Heart right ventricle (tissue), 16 donors: Measurements from ENCODE around the gene NDUFB2. TPM values are rescaled to one million over a fixed set of nuclear protein-coding genes. Genes with fewer than 3 reads are reported as not detected.
"Not testable (repeated sequence)": the region's sequence is repeated elsewhere in the genome, so short reads cannot be mapped to it uniquely, and the experiment has no call there.

Source experiments
- ATAC-seq, 8 donors: fragments of 200-7000 bp; cut with Tn5 transposase; one replicate each; pipeline ENCODE4 v1.9.1; 2020; ENCODE audit warnings: mild to moderate bottlenecking in 8 of 8, moderate library complexity in 8 of 8, moderate number of reproducible peaks in 1 of 8
- DNase-seq, 2 donors: peaks; one replicate each; pipeline ENCODE4 v3.0.0-alpha.2; 2020
- H3K27ac ChIP-seq, 10 donors: fragments of 200-600 bp; sonication (generic) in 2 of 10; one replicate each; pipeline versions ENCODE4 v1.5.0 to v1.8.0; 2020 to 2022; ENCODE audit warnings: mild to moderate bottlenecking in 3 of 10
- H3K27me3 ChIP-seq, 7 donors: fragments of 200-600 bp; one replicate each; pipeline ENCODE4 v1.8.0; 2021 to 2022; ENCODE audit warnings: mild to moderate bottlenecking in 2 of 7
- H3K36me3 ChIP-seq, 9 donors: fragments of 200-600 bp; sonication (generic) in 1 of 9; one replicate each; pipeline versions ENCODE4 v1.5.0 to v1.8.0; 2020 to 2022; ENCODE audit warnings: mild to moderate bottlenecking in 2 of 9
- H3K4me1 ChIP-seq, 9 donors: fragments of 200-600 bp; sonication (generic) in 1 of 9; one replicate each; pipeline versions ENCODE4 v1.5.0 to v1.8.0; 2020 to 2022; ENCODE audit warnings: mild to moderate bottlenecking in 4 of 9
- H3K4me3 ChIP-seq, 10 donors: fragments of 200-600 bp; sonication (generic) in 2 of 10; one replicate each; pipeline versions ENCODE4 v1.5.0 to v1.8.0; 2020 to 2022; ENCODE audit warnings: mild to moderate bottlenecking in 7 of 10, moderate library complexity in 2 of 10
- H3K9me3 ChIP-seq, 11 donors: fragments of 200-600 bp in 10 of 11; sonication (generic) in 2 of 11; one replicate each; pipeline versions ENCODE4 v1.5.0 to v1.8.0; 2013 to 2022; ENCODE audit warnings: mild to moderate bottlenecking in 2 of 11, control low read depth in 1 of 11, moderate library complexity in 1 of 11
- CTCF ChIP-seq, 9 donors: fragments of 200-600 bp; sonication (generic) in 2 of 9; IDR thresholded peaks; one replicate each; pipeline versions ENCODE4 v1.5.0 to v1.8.0; 2021 to 2022; ENCODE audit warnings: antibody characterized with exemption in 9 of 9, mild to moderate bottlenecking in 5 of 9, moderate library complexity in 1 of 9
- WGBS, 2 donors: extraction: QIAGEN DNeasy Blood & Tissue Kit; methylation state at CpG; one replicate each; pipeline ENCODE4 v1.1.7; 2013; ENCODE audit warnings: inconsistent platforms in 1 of 2; 5-methylcytosine and 5-hydroxymethylcytosine counted together
- intact Hi-C, 10 donors: fragments of 100-400 bp; cut with DNase I; formaldehyde crosslinking; loops; one replicate each; pipeline versions ENCODE4 v1.11.1 to v1.14.2; 2022
- polyA plus RNA-seq, 2 donors: library from polyadenylated mRNA; stranded (reverse); fragments of 200-250 nt; gene quantifications; one replicate each; pipeline ENCODE4 v1.2.3, GENCODE V29; 2013
- total RNA-seq, 10 donors: library from RNA; stranded (reverse); fragmentation: NEBNext Ultra II Directional in 3 of 10; extraction: Animal tissue kit (Norgen Biotek cat#: 25700) in 3 of 10; gene quantifications; one replicate each; pipeline versions ENCODE4 v1.2.1 to v1.2.4, GENCODE V29; 2021 to 2023
- donor health status: Arrhythmogenic right ventricular cardiomyopathy.
- donor health status: ischemic (EF 13 %, LVEDD 7.1; RV severe dilation, severe dysfunction).
- donor health status: healthy with polysubstance abuse.
- donor health status: DM: no; HTN: yes; CAD: no.
- donor health status: DM: no; HTN: no; CAD: no.
- donor health status: ischemic (EF 25% LVEDD 6.9; RV normal size, moderate dysfunction).
- donor health status: ischemic (EF 25% LVEDD 5.7; RV mildly dilated, moderate dysfunction).
- donor health status: healthy.
- donor health status: DM: yes; HTN: yes; CAD: no.
- donor health status: Ischemic cardiomyopathy.
- donor health status: ischemic (EF 35%, LVEDD 5.7; RV mildly dilated, moderate dysfunction).
- donor health status: nonischemic (EF 11% LVEDD 7.7; RV severe dilation, severe dysfunction).
- donor health status: DM: yes; HTN: yes; CAD: no.
- donor health status: PGD.
- donor health status: ischemic (EF 29% LVEDD 5.4; RV normal size, mild dysfunction).
- donor health status: nonischemic (EF 23%, LVEDD 6.1; RV moderate dilation, normal function).

The NDUFB2 gene
- total and polyA plus RNA-seq, 12 donors, result 211 to 876 (median 653) TPM

- no peak for ATAC-seq
- no peak for DNase-seq
- no peak overlapping the region for H3K27ac ChIP-seq
- peaks cover 0 to 91% (median 12%) of the 10 kb centered on the region in 9 donors for H3K36me3 ChIP-seq
- H3K9me3 ChIP-seq, result no peaks in the 10 kb centered on the region
- no peaks in the 10 kb centered on the region for H3K27me3 ChIP-seq
- H3K4me3 ChIP-seq, result no peak overlapping the region
- no peak for TF ChIP-seq CTCF (IDR thresholded peaks at IDR 0.05)
- 94 to 98% methylated on average over 6 of the region's 6 CpGs for WGBS, 2 donors
- intact Hi-C loops, result no loop called here
- H3K4me1 ChIP-seq, result no peaks in the 10 kb centered on the region
Measured at GRCh38 chr7:140688341-140688740, 8.2 kb upstream of the NDUFB2 start.

DNA sequence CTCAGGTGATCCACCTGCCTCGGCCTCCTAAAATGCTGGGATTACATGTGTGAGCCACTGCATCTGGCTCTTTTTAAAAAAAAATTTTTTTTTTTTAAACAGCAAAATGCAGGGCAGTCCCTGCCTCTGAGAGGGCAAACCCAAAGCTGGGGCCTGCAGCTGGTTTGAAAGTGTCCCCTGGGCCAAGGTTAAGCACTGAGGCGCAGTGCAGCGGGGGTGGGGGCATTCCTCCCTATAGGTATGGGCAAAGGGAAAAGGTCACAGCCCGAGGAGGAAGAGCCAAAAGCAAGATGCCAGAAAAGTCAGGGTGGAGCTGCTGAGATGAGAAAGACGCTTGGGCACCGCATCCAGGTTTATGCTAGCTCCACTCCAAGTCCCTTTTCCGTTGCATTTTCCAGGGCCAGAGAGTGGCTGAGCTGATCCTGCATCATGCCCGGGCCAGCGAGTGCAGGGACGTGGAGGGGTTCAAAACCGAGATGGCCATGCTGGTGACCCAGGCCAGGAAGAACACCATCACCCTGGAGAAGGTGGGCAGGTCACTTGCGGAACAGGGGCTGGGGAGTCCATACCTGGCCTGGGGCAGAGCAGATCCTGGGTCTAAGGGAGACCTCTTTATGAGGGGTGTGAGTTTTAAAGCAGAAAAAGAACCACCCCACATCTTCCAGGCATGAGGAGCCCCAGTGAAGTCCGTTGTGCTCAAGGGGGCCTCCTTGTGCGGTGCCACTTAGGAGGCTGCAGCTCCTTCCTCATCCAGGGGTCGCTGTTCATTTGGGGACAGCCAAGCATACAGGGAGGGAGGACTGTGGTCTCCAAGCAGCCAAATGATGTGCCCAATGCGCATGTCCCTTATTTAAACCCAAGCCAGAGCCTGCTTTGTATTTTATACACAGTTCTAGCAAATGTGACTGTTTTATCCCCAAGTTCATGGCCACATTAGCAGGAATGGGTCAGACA, 7.0 kb upstream of the NDUFB2 start:
- WGBS, 2 donors, result 96 to 97% methylated on average over 16 of the region's 16 CpGs
- no peaks in the 10 kb centered on the region for H3K27me3 ChIP-seq
- ATAC-seq, result no peak
- DNase-seq, result no peak
- no peaks in the 10 kb centered on the region for H3K4me1 ChIP-seq
- TF ChIP-seq CTCF (IDR thresholded peaks at IDR 0.05), result no peak
- H3K36me3 ChIP-seq, result peaks cover 0 to 80% (median 12%) of the 10 kb centered on the region in 9 donors
- no peak overlapping the region for H3K27ac ChIP-seq
- intact Hi-C loops, result loop anchor here in 2 of 10 donors (10.0 kb wide), 2 partner anchors 235 to 325 kb away; partner anchors contain the start of genes BRAF (in 1 of the 2) and MRPS33 (in 1 of the 2)
- no peaks in the 10 kb centered on the region for H3K9me3 ChIP-seq
- no peak overlapping the region for H3K4me3 ChIP-seq

DNA sequence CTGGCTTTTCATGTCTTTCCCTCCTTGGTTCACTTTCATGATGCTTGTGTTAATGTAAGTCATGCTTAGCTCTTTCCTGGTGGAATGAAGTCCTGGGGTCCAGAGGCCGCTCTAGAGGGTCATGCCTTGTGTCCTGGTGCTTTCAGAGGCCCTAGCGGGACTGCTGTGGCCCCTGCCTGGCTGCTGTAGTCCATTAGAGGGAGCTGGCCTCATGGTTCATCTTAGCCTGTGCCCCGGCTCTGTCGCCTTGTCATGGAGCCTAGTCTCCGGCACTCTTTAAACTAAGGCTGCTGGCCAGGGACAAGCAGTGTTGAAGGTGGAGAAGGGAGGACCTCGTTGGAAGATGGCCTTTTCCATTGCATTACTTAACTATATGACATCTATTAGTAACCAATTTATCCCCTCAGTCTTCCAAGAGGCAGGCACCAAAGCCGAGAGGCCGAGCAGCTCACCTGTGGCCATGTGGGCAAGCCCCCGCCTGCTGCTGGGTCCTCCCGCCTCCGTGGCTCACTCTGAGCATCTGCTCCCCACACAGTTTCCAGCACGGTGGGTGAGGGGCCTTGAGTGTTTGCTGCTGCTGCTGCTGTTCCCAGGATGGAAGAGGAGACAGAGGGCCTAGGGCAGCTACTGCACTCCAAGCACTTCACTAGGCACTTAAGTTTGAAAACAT, 5.0 kb upstream of the NDUFB2 start:
- Histone ChIP-seq H3K4me1 (peaks cover 0 to 9% (median 6%) of the 10 kb centered on the region in 9 donors), H3K4me3 (no peak overlapping the region), H3K36me3 (peaks cover 0 to 67% (median 12%) of the 10 kb centered on the region in 9 donors), H3K9me3 (no peaks in the 10 kb centered on the region), H3K27ac (no peak overlapping the region), H3K27me3 (no peaks in the 10 kb centered on the region)
- 92 to 93% methylated on average over 12 of the region's 12 CpGs for WGBS, 2 donors
- TF ChIP-seq CTCF (IDR thresholded peaks at IDR 0.05), result no peak
- DNase-seq (no peak), ATAC-seq (no peak)
- intact Hi-C loops, result loop anchor here in 2 of 10 donors (10.0 kb wide), 2 partner anchors 233 to 323 kb away; partner anchors contain the start of genes BRAF (in 1 of the 2) and MRPS33 (in 1 of the 2)

GRCh38 chr7:140693849-140694248, 2.7 kb upstream of the NDUFB2 start:
- Histone ChIP-seq H3K36me3 (peaks cover 0 to 45% (median 6%) of the 10 kb centered on the region in 9 donors), H3K4me1 (peaks cover 5 to 25% (median 21%) of the 10 kb centered on the region in 9 donors)
- WGBS, 2 donors, result 94 to 96% methylated on average over 10 of the region's 10 CpGs
- not testable (repeated sequence) for ATAC-seq, H3K9me3 ChIP-seq, H3K27ac ChIP-seq, DNase-seq, H3K27me3 ChIP-seq, H3K4me3 ChIP-seq
- intact Hi-C loops, result loop anchor here in 2 of 10 donors (10.0 kb wide), 2 partner anchors 231 to 321 kb away; partner anchors contain the start of genes BRAF (in 1 of the 2) and MRPS33 (in 1 of the 2)
